Ectodermal cell (in vitro differentiated cells): Measurements from ENCODE around the gene PTH1R.

Experiments used
- H3K27ac ChIP-seq: 2 replicates; pipeline ENCODE4 v1.7.0; 2013; ENCODE audit warnings: mild to moderate bottlenecking, low read depth, low read length; ENCODE audit not compliant: insufficient read depth, poor library complexity, severe bottlenecking
- H3K27me3 ChIP-seq: 2 replicates; pipeline ENCODE4 v1.7.0; 2013; ENCODE audit warnings: mild to moderate bottlenecking, low read length; ENCODE audit not compliant: insufficient read depth, control insufficient read depth, poor library complexity, severe bottlenecking
- H3K36me3 ChIP-seq: one replicate; pipeline ENCODE4 v1.7.0; 2013; ENCODE audit warnings: low read length; ENCODE audit not compliant: control insufficient read depth, insufficient read depth
- H3K4me1 ChIP-seq: one replicate; pipeline ENCODE4 v1.7.0; 2013; ENCODE audit warnings: low read length; ENCODE audit not compliant: control insufficient read depth, insufficient read depth
- H3K4me3 ChIP-seq: 2 replicates; pipeline ENCODE4 v1.7.0; 2013; ENCODE audit warnings: low read depth, low read length, control low read depth; ENCODE audit not compliant: insufficient read depth
- H3K9me3 ChIP-seq: 2 replicates; pipeline ENCODE4 v1.7.0; 2013; ENCODE audit warnings: mild to moderate bottlenecking, low read length, moderate library complexity; ENCODE audit not compliant: control insufficient read depth
- WGBS, 2 experiments: methylation state at CpG; one replicate each; pipeline ENCODE4 v1.1.7; 2013; ENCODE audit warnings: missing lambda C conversion rate in 2 of 2; 5-methylcytosine and 5-hydroxymethylcytosine counted together

The PTH1R gene

DNA sequence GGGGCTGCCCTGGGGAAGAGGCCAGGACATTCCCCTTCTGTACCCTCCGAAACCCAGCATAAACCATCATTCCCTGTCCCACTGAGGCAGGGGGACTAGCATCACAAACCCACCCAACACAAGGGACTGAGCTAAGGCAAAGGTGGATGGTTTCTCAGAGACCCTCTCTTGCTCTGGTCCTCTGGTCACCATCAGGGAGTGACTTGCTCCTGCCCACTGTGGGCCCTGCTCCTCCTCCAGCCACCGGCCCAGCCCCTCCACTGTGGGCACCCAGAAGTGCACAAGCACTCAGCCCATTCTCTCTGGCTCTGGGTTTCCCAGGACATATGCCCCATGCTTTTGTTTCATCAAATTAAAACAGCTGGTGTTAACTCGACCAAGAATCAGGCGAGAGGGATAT is 44.9 kb downstream of the PTH1R start:
- Histone ChIP-seq H3K4me3 (no peak overlapping the region), H3K4me1 (peaks cover 6% of the 10 kb centered on the region), H3K27ac (no peak overlapping the region), H3K36me3 (peaks cover 65% of the 10 kb centered on the region), H3K27me3 (no peaks in the 10 kb centered on the region), H3K9me3 (no peaks in the 10 kb centered on the region)
- WGBS, 2 experiments, result 93 to 96% methylated on average over 4 of the region's 4 CpGs

- H3K9me3 ChIP-seq, result no peaks in the 10 kb centered on the region
- peaks cover 59% of the 10 kb centered on the region for H3K36me3 ChIP-seq
- no peaks in the 10 kb centered on the region for H3K27me3 ChIP-seq
- H3K4me3 ChIP-seq, result no peak overlapping the region
- peaks cover 6% of the 10 kb centered on the region for H3K4me1 ChIP-seq
- H3K27ac ChIP-seq, result no peak overlapping the region
- 92 to 95% methylated on average over 16 of the region's 16 CpGs for WGBS, 2 experiments
These were observed 45.5 kb downstream of the PTH1R start for GRCh38 chr3:46922871-46923558.

- whole genome bisulfite sequencing, 2 experiments, result 67 to 69% methylated on average over 11 of the region's 11 CpGs
- Histone ChIP-seq H3K36me3 (peaks cover 51% of the 10 kb centered on the region), H3K9me3 (no peaks in the 10 kb centered on the region)
These were observed 46.2 kb downstream of the PTH1R start for GRCh38 chr3:46923559-46924350.

DNA sequence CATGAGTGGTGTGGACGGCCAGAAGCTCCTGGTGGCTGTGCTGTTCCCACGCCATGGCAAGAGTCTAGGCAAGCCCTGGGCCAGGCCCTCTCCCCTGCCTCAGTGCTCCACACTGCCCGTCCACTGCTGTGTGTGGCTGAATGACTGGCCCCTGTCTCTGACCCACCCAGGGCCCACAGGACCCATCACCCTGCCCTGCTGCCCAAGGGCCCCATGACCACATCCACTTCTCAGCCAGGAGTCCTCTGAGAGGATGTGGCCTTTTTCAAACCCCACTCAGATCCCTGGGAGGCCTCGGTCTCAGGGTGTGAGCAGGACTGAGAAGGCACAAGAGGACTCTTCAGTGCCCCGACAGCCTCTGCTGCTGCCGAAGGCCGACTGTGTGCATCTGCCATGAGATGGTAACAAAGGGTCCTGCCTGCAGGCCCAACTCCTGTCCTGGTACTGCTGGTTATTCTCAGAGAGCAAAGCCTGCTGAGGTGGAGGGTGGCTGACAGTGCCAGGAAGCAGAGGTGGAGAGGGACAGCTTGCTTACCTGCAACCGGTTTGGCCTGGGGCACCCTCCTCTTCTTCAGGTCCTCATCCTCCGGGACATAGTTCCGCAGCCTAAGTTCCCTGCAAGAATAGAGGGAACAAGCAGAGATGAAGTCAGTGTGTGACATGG is 47.5 kb downstream of the PTH1R start:
- no peaks in the 10 kb centered on the region for H3K9me3 ChIP-seq
- peaks cover 6% of the 10 kb centered on the region for H3K4me1 ChIP-seq
- H3K36me3 ChIP-seq, result peaks cover 41% of the 10 kb centered on the region
- 93 to 94% methylated on average over 10 of the region's 10 CpGs for WGBS, 2 experiments
- no peaks in the 10 kb centered on the region for H3K27me3 ChIP-seq
- H3K27ac ChIP-seq, result no peak overlapping the region
- H3K4me3 ChIP-seq, result no peak overlapping the region

More at GRCh38 chr3:46923559-46924350, 46.2 kb downstream of the PTH1R start:
- no peak overlapping the region for H3K4me3 ChIP-seq
- peaks cover 6% of the 10 kb centered on the region for H3K4me1 ChIP-seq
- no peaks in the 10 kb centered on the region for H3K27me3 ChIP-seq
- no peak overlapping the region for H3K27ac ChIP-seq

DNA sequence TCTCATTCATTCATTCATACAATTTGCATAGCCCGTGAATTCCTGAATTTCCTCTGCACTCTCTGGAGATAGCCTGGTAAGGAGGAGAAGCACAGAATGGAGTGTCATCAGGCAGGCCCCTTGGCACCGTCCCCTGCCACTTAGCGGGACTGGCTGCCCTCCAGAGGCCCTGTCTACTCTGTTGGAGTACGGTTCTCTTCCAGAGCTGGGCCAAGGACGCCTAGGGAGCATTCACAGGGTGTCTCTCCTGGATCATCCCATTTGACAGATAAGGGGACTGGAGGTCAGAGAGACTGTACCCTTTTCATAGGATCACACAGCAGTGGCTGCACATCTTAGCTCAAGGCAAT is 48.0 kb downstream of the PTH1R start:
- Histone ChIP-seq H3K9me3 (no peaks in the 10 kb centered on the region), H3K4me3 (no peak overlapping the region), H3K36me3 (peaks cover 37% of the 10 kb centered on the region), H3K27me3 (no peaks in the 10 kb centered on the region), H3K4me1 (peaks cover 6% of the 10 kb centered on the region), H3K27ac (no peak overlapping the region)
- WGBS, 2 experiments, result 91 to 96% methylated on average over 5 of the region's 5 CpGs

DNA sequence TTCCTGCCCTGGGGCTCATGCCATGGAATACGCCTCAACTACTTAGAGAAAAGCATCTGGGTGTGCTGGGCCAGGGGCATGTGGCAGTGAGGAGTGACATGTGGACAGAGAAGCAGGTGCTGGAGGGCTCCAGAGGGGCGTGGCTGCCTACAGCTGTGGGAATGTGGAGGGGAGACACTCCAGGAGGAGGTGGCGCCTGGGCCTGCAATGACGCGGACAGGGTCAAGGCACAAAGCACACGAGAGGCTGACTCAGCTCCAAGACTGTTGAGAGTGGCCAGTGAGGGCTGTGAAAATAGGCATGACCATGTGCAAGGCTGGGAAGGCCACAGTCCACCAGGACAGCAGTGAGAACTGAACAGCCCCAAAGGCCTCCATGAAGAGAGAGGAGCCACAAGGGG is 48.5 kb downstream of the PTH1R start:
- Histone ChIP-seq H3K4me1 (peaks cover 9% of the 10 kb centered on the region), H3K27me3 (no peaks in the 10 kb centered on the region), H3K36me3 (peaks cover 32% of the 10 kb centered on the region), H3K9me3 (no peaks in the 10 kb centered on the region), H3K27ac (no peak overlapping the region), H3K4me3 (no peak overlapping the region)
- WGBS, 2 experiments, result 86 to 90% methylated on average over 6 of the region's 6 CpGs

DNA sequence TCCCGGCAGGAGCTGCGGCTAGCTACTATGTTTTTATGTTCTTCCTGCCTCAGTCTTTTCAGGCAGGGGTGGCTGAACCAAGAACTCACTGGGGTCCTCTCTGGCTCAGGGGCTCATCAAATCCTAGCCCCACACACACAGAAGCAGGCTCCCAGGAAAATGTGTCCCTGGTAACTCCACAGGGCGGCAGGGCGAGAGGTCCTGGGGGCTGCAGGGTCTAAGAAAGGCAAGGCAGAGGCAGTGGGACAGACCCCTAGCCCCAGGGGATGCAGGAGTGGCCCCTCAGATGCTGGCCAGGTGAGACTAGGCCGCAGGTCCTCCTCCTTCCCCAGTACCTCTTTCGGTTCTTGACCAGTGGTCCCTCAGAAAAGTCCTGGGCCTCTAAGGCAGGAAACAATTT is 48.9 kb downstream of the PTH1R start:
- no peaks in the 10 kb centered on the region for H3K9me3 ChIP-seq

DNA sequence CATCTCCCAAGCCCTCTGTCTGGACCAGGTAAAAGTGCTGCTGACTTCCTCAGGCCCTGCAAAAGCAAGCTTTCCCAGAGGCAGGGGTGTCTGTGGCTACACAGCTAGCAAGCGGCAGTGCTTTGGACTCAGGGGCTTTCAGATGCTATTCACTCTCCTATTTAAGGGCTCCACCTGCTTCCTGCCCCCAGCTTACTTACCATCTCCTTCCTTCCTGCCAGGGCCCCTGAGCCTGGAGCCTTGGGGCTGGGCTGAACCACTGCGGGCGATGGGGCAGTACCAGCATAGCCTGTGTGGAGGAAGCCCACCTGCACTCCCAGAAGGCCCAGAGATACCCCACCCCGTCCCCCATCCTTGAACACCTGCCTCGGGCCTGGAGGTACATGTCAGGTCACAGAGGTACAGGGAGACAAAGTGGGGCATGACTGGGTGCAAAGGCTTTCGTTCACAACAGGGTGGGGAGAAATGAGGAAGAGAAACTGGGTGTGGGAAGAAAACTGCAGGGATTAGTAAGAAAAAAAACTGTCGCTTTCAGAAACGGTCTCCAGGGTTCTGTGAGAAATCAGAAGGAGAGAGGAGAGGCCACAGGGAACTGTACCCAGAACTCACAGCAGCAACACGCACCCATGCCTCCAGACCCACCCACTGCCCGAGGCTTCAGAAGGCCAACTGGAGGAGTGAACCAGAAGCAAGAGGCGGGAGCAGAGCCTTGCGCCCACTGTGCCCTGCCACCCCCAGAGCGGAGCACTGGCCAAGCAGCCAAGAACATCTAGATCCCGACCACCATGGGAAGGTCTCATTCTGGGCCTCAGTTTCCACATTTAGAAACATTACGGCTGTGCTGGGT is 49.6 kb downstream of the PTH1R start:
- 95 to 96% methylated on average over 15 of the region's 15 CpGs for WGBS, 2 experiments
- H3K27me3 ChIP-seq, result no peaks in the 10 kb centered on the region
- no peak overlapping the region for H3K27ac ChIP-seq
- H3K9me3 ChIP-seq, result no peaks in the 10 kb centered on the region
- no peak overlapping the region for H3K4me3 ChIP-seq
- H3K36me3 ChIP-seq, result peaks cover 22% of the 10 kb centered on the region
- peaks cover 15% of the 10 kb centered on the region for H3K4me1 ChIP-seq

More for the DNA sequence above, 48.9 kb downstream of the PTH1R start:
- Histone ChIP-seq H3K4me1 (peaks cover 13% of the 10 kb centered on the region), H3K4me3 (no peak overlapping the region), H3K27ac (no peak overlapping the region), H3K36me3 (peaks cover 28% of the 10 kb centered on the region), H3K27me3 (no peaks in the 10 kb centered on the region)
- 92 to 95% methylated on average over 6 of the region's 6 CpGs for WGBS, 2 experiments

DNA sequence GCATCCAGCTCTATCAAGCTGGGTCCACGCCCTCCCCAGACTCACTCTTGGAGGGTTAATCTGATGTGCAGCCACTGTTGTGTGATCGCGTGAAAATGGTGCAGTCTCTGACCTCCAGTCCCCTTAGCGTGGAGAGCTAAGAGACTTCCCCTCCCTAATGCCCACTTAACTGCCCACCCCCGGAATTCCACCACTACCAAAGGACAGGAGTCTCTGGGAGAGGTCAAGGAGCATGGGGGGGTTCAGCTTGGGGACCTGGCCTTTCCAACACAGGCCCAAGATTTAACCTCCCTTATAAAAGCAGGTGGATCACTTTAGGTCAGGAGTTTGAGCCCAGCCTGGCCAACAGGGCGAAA is 50.2 kb downstream of the PTH1R start:
- peaks cover 15% of the 10 kb centered on the region for H3K4me1 ChIP-seq
- no peak overlapping the region for H3K27ac ChIP-seq
- WGBS, 2 experiments, result 98% methylated on average over 6 of the region's 6 CpGs
- no peaks in the 10 kb centered on the region for H3K9me3 ChIP-seq
- H3K27me3 ChIP-seq, result no peaks in the 10 kb centered on the region
- H3K36me3 ChIP-seq, result peaks cover 16% of the 10 kb centered on the region
- H3K4me3 ChIP-seq, result no peak overlapping the region
